Hematopoietic multipotent progenitor cell treated with erythropoietin and hydrocortisone succinate and interleukin-3 and kit ligand, for 15 days (in vitro differentiated cells): ENCODE results near the gene CPD.

ENCODE experiments used
- DNase-seq: peaks from one replicate; pipeline ENCODE4 v3.0.0-alpha.2; 2015; ENCODE audit warnings: low spot score

Gene CPD

GRCh38 chr17:30505868-30506417, 127.2 kb downstream of the CPD start:
- no peak for DNase-seq

- DNase-seq, result no peak
These were observed 127.8 kb downstream of the CPD start for GRCh38 chr17:30506481-30506880.

GRCh38 chr17:30513346-30513745, 134.6 kb downstream of the CPD start:
- no peak for DNase-seq

GRCh38 chr17:30514895-30515596, 136.3 kb downstream of the CPD start:
- DNase-seq, result no peak

- DNase-seq, result no peak
These were observed 139.1 kb downstream of the CPD start for GRCh38 chr17:30517786-30518185.

- no peak for DNase-seq
These were observed 140.4 kb downstream of the CPD start for GRCh38 chr17:30519166-30519565.
